ENCODE results near the gene KCNK7. TPM values are rescaled to one million over a fixed set of nuclear protein-coding genes. Genes with fewer than 3 reads are reported as not detected.

KCNK7 gene
- total RNA-seq, 1 donor from 2014 or later = 12.0 TPM

DNA sequence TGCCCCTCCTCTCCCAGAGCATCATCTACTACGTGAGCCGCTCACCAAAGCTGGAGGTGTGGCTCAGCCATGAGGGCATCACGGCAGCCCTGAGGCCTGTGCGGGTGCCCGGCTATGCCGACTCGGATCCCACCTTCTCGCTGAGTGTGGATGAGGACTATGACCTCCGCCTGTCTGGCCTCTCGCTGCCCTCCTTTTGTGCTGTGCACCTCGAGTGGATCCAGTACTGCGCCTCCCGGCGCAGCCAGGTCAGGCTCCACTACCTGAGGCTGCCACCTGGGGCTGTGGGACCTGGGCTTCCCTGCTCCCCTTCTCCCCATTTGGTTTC lies 38.5 kb upstream of the KCNK7 start:
- intact Hi-C loops (cut with DNase I) = no loop called here
- Histone ChIP-seq H3K9me3 (no peaks in the 10 kb centered on the region), H3K4me1 (peaks cover 18% of the 10 kb centered on the region), H3K27me3 (no peaks in the 10 kb centered on the region), H3K27ac (no peak overlapping the region), H3K36me3 (peaks cover 0 to 55% of the 10 kb centered on the region in 2 donors), H3K4me3 (no peak overlapping the region)
- TF ChIP-seq POLR2A (IDR thresholded peaks at IDR 0.05) = no peak
- TF ChIP-seq, protein P1, sequence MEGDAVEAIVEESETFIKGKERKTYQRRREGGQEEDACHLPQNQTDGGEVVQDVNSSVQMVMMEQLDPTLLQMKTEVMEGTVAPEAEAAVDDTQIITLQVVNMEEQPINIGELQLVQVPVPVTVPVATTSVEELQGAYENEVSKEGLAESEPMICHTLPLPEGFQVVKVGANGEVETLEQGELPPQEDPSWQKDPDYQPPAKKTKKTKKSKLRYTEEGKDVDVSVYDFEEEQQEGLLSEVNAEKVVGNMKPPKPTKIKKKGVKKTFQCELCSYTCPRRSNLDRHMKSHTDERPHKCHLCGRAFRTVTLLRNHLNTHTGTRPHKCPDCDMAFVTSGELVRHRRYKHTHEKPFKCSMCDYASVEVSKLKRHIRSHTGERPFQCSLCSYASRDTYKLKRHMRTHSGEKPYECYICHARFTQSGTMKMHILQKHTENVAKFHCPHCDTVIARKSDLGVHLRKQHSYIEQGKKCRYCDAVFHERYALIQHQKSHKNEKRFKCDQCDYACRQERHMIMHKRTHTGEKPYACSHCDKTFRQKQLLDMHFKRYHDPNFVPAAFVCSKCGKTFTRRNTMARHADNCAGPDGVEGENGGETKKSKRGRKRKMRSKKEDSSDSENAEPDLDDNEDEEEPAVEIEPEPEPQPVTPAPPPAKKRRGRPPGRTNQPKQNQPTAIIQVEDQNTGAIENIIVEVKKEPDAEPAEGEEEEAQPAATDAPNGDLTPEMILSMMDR (IDR thresholded peaks at IDR 0.05) = no peak
- TF ChIP-seq POLR2AphosphoS5 (IDR thresholded peaks at IDR 0.05; ENCODE audit: insufficient read depth in 1 of 2, low read depth in 1 of 2) = no peak
- DNase-seq (ENCODE audit: extremely low spot score in 2 of 2) = no peak

DNA sequence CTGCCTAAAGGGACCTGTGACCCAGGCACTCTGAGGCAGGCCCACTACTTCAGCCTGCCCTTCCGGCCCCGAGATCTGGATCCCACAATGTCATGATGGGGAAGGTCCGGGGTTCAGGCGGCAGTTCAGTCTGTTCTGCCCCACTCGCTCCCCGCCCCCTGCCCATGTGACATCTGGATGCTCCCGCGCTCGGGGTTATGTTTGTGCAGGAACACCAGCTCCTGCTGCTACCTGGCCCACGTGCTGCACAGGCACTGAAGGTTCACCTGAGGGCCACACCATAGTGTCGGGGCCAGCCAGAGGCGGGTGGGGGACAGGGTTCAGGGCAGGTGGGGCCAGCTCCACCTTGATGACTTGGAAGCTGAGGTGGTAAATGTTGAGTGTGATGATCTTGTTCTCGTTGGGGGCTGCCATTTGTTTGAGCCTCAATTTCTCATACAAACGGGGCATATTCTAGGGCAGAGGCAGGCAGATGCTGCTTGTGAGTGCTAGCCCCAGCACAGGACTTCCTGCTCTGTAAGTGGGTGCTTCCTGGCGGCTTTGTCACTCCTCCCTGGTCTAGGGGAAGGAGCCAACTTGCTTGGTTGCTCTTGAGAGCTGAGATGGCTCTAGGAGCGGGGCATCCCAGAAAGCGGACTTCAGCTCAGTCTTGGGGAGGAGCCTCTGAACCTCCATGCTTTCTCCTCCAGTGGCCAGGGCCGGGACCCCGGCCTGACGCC lies 37.9 kb upstream of the KCNK7 start:
- H3K36me3 ChIP-seq = peaks cover 0 to 56% of the 10 kb centered on the region in 2 donors
- no peak for DNase-seq (ENCODE audit: extremely low spot score in 2 of 2)
- peaks cover 12% of the 10 kb centered on the region for H3K4me1 ChIP-seq
- no peak overlapping the region for H3K4me3 ChIP-seq
- no peaks in the 10 kb centered on the region for H3K27me3 ChIP-seq
- intact Hi-C loops (cut with DNase I) = no loop called here
- no peaks in the 10 kb centered on the region for H3K9me3 ChIP-seq
- no peak overlapping the region for H3K27ac ChIP-seq
- TF ChIP-seq, protein P1 (IDR thresholded peaks at IDR 0.05) = no peak
- TF ChIP-seq POLR2AphosphoS5 (IDR thresholded peaks at IDR 0.05; ENCODE audit: insufficient read depth in 1 of 2, low read depth in 1 of 2) (no peak), POLR2A (IDR thresholded peaks at IDR 0.05) (no peak)

DNA sequence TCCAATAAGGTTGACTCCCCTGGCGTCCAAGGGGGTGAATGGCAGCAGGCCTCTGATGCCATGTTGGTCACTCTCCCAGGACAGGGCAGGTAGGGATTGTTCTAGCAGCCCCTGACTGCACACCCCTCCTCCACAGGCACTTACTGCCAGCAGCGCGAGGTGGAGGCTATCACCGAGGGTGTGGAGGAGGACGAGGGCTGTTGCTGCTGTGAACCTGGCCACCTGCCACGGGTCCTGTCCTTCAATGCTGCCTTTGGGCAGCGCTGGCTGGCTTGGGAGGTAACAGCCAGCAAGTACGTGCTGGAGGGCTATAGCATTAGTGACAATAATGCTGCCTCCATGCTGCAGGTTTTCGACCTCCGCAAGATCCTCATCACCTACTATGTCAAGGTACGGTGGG lies 34.6 kb upstream of the KCNK7 start:
- TF ChIP-seq POLR2AphosphoS5 (IDR thresholded peaks at IDR 0.05; ENCODE audit: insufficient read depth in 1 of 2, low read depth in 1 of 2) (no peak), POLR2A (IDR thresholded peaks at IDR 0.05) (no peak)
- TF ChIP-seq, protein P1 (IDR thresholded peaks at IDR 0.05) = no peak

DNA sequence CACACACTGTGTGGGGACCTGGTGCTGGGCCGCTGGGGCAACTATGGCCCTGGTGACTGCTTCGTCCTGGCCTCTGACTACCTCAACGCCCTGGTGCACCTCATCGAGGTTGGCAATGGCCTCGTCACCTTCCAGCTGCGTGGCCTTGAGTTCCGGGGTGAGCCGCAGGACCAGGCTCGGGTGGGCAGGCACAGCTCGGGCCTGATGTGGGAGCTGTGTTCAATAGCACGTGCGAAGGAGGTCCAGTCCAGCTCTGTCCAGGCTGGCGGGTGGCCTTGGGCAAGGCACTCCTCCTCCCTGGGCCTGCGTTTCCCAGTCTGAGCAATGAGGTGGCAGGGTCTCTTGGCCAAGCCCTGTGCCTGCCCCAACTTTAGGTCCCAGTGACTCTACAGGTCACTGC lies 34.0 kb upstream of the KCNK7 start:
- no peaks in the 10 kb centered on the region for H3K9me3 ChIP-seq
- H3K27me3 ChIP-seq = no peaks in the 10 kb centered on the region
- no peak overlapping the region for H3K4me3 ChIP-seq
- no peak overlapping the region for H3K27ac ChIP-seq
- intact Hi-C loops (cut with DNase I) = loop anchor here (10.0 kb wide), 1 partner anchor 185 kb away; no protein-coding TSS in a partner anchor
- H3K4me1 ChIP-seq = no peaks in the 10 kb centered on the region
- H3K36me3 ChIP-seq = peaks cover 0 to 66% of the 10 kb centered on the region in 2 donors
- no peak for DNase-seq (ENCODE audit: extremely low spot score in 2 of 2)
- TF ChIP-seq POLR2AphosphoS5 (IDR thresholded peaks at IDR 0.05; ENCODE audit: insufficient read depth in 1 of 2, low read depth in 1 of 2) (no peak), POLR2A (IDR thresholded peaks at IDR 0.05) (no peak)
- TF ChIP-seq, protein P1 (IDR thresholded peaks at IDR 0.05) = no peak

More for the DNA sequence above, 34.6 kb upstream of the KCNK7 start:
- Histone ChIP-seq H3K9me3 (no peaks in the 10 kb centered on the region), H3K27ac (no peak overlapping the region), H3K27me3 (no peaks in the 10 kb centered on the region), H3K4me1 (no peaks in the 10 kb centered on the region), H3K36me3 (peaks cover 0 to 66% of the 10 kb centered on the region in 2 donors), H3K4me3 (no peak overlapping the region)
- intact Hi-C loops (cut with DNase I) = no loop called here
- DNase-seq (ENCODE audit: extremely low spot score in 2 of 2) = no peak

DNA sequence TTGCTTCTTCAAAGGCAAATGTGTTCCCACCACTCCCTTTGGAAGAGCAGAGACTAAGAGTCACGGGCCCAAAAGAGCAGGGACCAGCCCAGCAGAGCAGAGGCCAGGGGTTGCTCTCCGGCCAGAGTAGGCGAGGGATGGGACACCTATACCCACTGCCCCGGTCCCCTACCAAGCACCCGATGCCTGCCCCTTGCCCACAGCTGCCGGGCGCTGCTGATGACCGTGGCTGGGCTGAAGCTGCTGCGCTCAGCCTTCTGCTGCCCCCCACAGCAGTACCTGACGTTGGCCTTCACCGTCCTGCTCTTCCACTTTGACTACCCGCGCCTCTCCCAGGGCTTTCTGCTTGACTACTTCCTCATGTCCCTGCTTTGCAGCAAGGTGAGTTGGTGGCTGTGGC lies 31.6 kb upstream of the KCNK7 start:
- H3K36me3 ChIP-seq = peaks cover 0 to 74% of the 10 kb centered on the region in 2 donors
- no peak overlapping the region for H3K27ac ChIP-seq
- no peak overlapping the region for H3K4me3 ChIP-seq
- no peaks in the 10 kb centered on the region for H3K27me3 ChIP-seq
- no peak for TF ChIP-seq POLR2AphosphoS5 (IDR thresholded peaks at IDR 0.05; ENCODE audit: insufficient read depth in 1 of 2, low read depth in 1 of 2)
- TF ChIP-seq POLR2A (IDR thresholded peaks at IDR 0.05) = no peak
- TF ChIP-seq, protein P1 (IDR thresholded peaks at IDR 0.05) = no peak
- DNase-seq (ENCODE audit: extremely low spot score in 2 of 2) = no peak
- intact Hi-C loops (cut with DNase I) = loop anchor here (10.0 kb wide), 1 partner anchor 188 kb away; no protein-coding TSS in a partner anchor
- no peaks in the 10 kb centered on the region for H3K4me1 ChIP-seq
- H3K9me3 ChIP-seq = no peaks in the 10 kb centered on the region
